ENCODE data around the gene NCL. TPM values are rescaled to one million over a fixed set of nuclear protein-coding genes. Genes with fewer than 3 reads are reported as not detected.

The NCL gene
- total RNA-seq, 1 experiment from 2014 or later: 1,077 TPM

GRCh38 chr2:231455222-231455621, 9.1 kb downstream of the NCL start:
- ChIA-PET CTCF (interaction anchor here (1.4 kb wide), 1 partner anchor 50 kb away, joined by 3 read pairs; no protein-coding TSS in a partner anchor), POLR2A (interaction anchor here (4.8 kb wide), 1 partner anchor 8 kb away, joined by 67 read pairs; the partner anchor contains the start of gene NCL), RAD21 (ENCODE audit: low non-redundant PET in 1 of 2, low total read pairs in 2 of 2, uncharacterized antibody in 2 of 2, unreplicated experiment in 2 of 2) (no interaction called here)
- Histone ChIP-seq H3K4me1 (ENCODE audit: control insufficient read depth in 1 of 2, insufficient read depth in 2 of 2, low read length in 2 of 2) (no peaks in the 10 kb centered on the region), H2AFZ (ENCODE audit: low read depth, low read length, poor library complexity, severe bottlenecking) (no peak overlapping the region), H3K9ac (ENCODE audit: low read length) (no peak overlapping the region), H3K79me2 (ENCODE audit: insufficient read depth, low read length) (peaks cover 51% of the 10 kb centered on the region), H3K9me3 (ENCODE audit: control insufficient read depth in 1 of 2, insufficient read depth in 1 of 2, low read depth in 1 of 2, low read length in 2 of 2) (no peaks in the 10 kb centered on the region), H3K27ac (ENCODE audit: low read depth, low read length) (no peak overlapping the region), H4K20me1 (ENCODE audit: insufficient read depth) (peaks cover 57% of the 10 kb centered on the region; the same call in 1 of the 2 replicates), H3K36me3 (ENCODE audit: control insufficient read depth in 1 of 2, insufficient read depth in 2 of 2, low read length in 2 of 2) (peaks cover 63 to 72% of the 10 kb centered on the region in 2 experiments), H3K27me3 (ENCODE audit: insufficient read depth, low read length) (no peaks in the 10 kb centered on the region), H3K4me3 (replicated peaks in 1 of 2; ENCODE audit: low read depth in 1 of 2, low read length in 2 of 2) (no peak overlapping the region), H3K4me2 (ENCODE audit: low read length) (no peak overlapping the region), H3K9me2 (ENCODE audit: insufficient read depth) (no peaks in the 10 kb centered on the region)
- intact Hi-C loops (cut with micrococcal nuclease): no loop called here
- TF ChIP-seq SIN3A (IDR thresholded peaks at IDR 0.05; ENCODE audit: low read depth) (no peak), SP1 (IDR thresholded peaks at IDR 0.05; ENCODE audit: low read depth) (no peak), EGR1 (IDR thresholded peaks at IDR 0.05; ENCODE audit: low read depth) (no peak), REST (IDR thresholded peaks at IDR 0.05; ENCODE audit: low read depth) (no peak), POLR2A (IDR thresholded peaks at IDR 0.05; ENCODE audit: borderline replicate concordance, extremely low read depth, insufficient read depth, insufficient read length) (no peak), CEBPB (IDR thresholded peaks at IDR 0.05; ENCODE audit: low read depth) (no peak), SRF (IDR thresholded peaks at IDR 0.05; ENCODE audit: low read depth) (no peak), ZNF274 (IDR thresholded peaks at IDR 0.05; ENCODE audit: low read depth, low read length) (no peak)
- ATAC-seq (no peak), DNase-seq (ENCODE audit: low read depth, low spot score) (no peak)
- BruUV-seq (replicated peaks): no TSS peak

Data from HCT116 (cell line).